Uterine smooth muscle cell (primary cell): ENCODE measurements around the gene DIPK1C. TPM values are rescaled to one million over a fixed set of nuclear protein-coding genes. Genes with fewer than 3 reads are reported as not detected.

ENCODE experiments used
- total RNA-seq: library from RNA; depleted of rRNA; stranded (reverse); fragments of >200 nt; gene quantifications from 2 replicates; pipeline ENCODE4 v1.2.3, GENCODE V29; 2014

Gene DIPK1C
- total RNA-seq = not detected in 2 replicates

DNA sequence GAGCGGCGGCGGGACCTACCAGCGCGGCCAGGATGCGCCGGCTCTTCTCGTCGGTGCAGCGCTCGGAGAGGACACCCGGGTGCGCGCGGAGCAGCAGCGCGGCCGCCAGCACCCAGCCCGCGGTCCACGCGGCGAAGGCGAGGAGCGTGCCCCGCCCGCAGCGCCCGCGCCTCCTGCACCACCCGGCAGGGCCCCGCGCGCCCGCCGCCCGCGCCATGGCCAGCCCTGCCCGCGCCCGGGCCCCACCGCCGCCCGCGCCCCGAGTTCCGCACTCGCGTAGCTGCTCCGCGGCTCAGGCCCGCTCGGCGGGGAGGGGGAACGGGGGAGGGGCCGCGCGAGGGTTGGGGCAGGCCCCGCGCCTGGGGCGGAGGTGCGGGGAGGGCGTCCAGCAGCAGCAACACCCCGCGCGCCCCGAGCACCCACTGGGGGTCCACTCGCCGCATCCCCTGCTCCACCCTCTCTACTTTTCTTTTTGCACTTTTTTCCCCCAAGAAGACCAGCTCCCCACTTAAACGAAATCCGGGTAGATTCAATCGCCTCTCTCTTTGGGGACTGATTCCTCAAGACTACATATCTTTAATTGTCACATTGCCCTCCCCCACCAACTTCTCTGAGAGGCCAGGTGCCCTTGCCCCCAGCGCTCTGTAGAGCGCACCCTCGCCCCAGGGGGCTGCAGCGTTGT is at the start of gene DIPK1C:
DIPK1C (minus strand) TSS at position 266 of the 682 bp plus-strand sequence; CDS start at position 217, 49 bp downstream.

GRCh38 chr18:74495581-74496507 is 38.7 kb upstream of the DIPK1C start, which contains the start of gene CNDP2:
Gene CNDP2, plus strand, starts transcription at chr18:74496363. Its CDS starts 3,611 bp downstream, at chr18:74499974.

Other genes with a start within 250 kb of the DIPK1C start
- gene CYB5A, start 165.3 kb downstream of the DIPK1C start, total RNA-seq = 54.6 and 57.9 TPM in 2 replicates
- gene C18orf63, start 141.5 kb downstream of the DIPK1C start, total RNA-seq = not detected in 2 replicates
- 123 and 129 TPM in 2 replicates for gene CNDP2, start 39.1 kb upstream of the DIPK1C start, total RNA-seq
- 0.12 TPM in 1 of 2 replicates, not detected in the other for gene CNDP1, start 77.2 kb upstream of the DIPK1C start, total RNA-seq
- 18.9 and 22.7 TPM in 2 replicates for gene ZNF407, start 140.6 kb upstream of the DIPK1C start, total RNA-seq